Right renal cortex interstitium (tissue), 3 donors: ENCODE measurements around the gene TTC39C. TPM values are rescaled to one million over a fixed set of nuclear protein-coding genes. Genes with fewer than 3 reads are reported as not detected.

Experiments
- DNase-seq, 3 donors: peaks; one replicate each; pipeline ENCODE4 v3.0.0-alpha.2; 2013; ENCODE audit warnings: low read depth in 3 of 3, low spot score in 2 of 3
- polyA plus RNA-seq, 3 donors: library from polyadenylated mRNA; unstranded; fragments of 120-200 nt; gene quantifications; one replicate each; pipeline ENCODE4 v1.2.1, GENCODE V29; 2013; ENCODE audit not compliant: insufficient read length in 3 of 3

The TTC39C gene
- polyA plus RNA-seq, 3 donors: 6.9 to 9.3 (median 6.9) TPM

DNA sequence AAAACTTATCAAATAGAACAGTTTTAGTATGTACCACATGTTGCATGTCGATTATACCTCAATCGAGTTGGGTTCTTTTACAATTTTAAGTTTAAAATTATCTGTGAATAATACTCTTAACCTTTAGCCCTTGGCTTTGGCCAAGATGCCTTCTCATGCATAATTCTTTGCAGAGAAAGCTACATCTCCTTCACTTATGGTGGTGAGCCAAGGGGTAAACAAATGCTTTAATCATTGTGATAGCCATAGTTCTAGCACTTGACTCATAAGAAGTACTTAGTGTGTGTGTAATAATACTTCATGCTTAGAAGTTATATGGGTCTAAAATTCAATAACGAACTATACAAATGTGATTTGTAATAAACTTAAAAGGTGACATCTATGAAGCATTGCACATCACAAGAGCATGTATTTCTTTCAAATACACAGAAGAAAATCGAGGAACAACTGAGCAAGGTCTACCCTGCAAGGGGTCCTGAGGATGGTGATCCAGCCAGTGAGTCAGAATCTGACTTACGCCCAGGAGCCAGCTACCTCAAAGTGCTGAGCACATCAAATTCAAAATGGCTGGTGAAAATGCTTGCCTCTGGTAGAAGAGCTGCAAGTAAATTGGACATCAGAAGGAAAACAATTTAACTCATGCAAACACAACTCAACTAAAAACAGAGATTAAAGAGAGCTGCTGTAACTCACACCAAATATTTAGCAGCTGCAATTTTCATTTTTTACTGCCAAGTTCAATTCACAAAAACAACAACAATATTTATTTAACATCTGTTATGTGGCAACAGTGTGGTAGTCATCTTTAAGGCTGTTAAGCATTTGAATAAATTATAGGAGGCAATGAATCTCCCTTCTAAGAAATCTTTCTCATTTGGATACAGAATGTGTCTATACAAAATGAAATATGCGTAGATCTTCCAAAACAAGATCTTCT, 23.8 kb upstream of the TTC39C start:
- no peak for DNase-seq

DNA sequence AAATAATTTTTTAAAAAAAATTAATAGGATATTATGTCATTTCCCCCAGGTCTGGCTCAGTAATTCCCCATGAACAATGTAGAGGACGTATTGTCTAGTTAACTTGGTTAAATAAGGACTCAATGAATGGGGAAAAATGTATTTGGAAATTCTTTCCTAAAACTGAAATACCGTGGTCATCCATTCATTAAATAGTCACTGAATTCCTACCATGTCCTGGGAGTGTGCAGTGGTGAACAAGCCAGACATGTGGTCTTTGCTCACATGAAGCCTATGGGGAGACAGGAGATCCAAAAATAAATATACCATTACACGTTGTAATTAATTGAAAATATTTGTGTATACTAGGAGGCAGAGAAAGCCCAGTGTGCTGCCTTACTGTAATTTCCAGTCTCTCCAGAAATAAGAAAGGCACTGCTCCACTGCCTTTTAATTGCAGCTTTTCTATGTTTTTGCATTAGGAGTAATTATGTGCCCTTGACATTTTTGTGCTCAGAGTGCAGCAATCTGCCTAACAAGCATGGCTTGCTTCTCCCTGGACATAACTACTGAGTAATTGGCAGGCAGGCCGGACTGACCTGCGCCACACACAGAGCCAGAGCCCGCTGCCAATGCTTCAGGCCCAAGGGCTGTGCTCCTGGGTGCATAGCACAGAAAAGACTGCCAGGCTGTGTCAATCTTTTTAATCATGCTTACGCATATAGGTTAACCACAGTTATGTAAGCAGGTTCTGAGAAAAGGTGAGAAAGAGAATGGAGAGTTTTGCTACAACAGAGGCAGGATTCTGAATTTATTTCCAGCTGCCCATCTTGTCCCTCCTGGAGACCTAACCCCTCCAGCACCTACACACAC, 22.2 kb upstream of the TTC39C start:
- DNase-seq: no peak

DNA sequence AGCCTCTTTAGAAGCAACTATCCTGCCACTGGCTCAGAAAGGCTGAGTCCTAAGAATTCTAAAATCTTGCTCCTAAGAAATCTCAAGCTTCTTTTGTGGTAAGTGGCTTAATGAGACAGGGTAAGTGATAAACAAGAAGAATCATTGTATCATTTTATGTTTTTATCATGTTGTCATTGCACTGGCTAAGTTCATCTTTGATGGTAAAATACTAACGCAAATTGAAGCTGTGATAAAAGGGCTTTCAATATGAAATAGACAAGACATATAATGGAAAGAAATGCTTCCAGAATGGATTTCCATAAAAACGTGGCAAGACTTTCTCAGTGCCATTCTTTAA, 21.6 kb upstream of the TTC39C start:
- DNase-seq: no peak

GRCh38 chr18:23994361-23994902, 20.1 kb upstream of the TTC39C start:
- peak in 1 of 3 donors; percentile 36 for DNase-seq

- no peak for DNase-seq
Observed at GRCh38 chr18:23995180-23995579, 19.4 kb upstream of the TTC39C start.

DNA sequence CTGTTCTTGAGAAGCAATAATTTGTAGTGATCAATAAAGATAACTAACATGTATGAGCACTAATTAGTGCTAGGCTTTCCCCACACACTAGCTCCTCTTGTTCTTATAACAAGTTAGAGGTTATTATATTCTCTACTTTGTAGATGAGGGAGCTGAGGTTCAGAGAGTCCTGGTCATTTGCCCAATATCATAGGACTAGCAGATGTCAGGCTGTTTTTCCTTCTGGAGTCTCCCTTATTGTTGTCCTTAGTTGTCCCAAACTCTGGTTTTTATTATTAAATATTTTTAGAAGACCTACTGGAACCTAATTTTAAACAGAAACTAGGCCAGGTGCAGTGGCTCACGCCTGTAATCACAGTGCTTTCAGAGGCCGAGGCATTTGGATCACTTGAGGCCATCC, 16.5 kb upstream of the TTC39C start:
- DNase-seq: no peak

DNA sequence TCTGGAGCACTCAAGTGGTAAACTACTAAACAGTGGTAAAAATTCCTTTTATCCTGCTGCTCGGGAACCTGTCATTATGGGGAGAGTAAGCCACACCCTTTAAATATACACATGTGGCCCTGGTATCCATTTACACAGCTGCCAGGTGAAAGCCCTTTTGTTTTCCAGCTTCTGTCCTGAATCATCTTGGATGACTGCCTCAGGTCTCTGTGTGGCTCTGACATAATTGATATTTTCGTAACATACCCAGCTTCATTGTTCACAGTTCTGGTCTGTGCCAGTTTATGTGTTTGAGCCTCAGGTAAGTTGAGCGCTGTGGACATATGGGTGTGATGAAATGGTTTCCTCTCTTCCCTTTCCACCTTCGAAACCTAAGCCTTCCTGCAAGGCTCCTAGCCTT, 15.7 kb upstream of the TTC39C start:
- DNase-seq: no peak

- no peak for DNase-seq
Observed at GRCh38 chr18:24000613-24001490, 13.7 kb upstream of the TTC39C start.

DNA sequence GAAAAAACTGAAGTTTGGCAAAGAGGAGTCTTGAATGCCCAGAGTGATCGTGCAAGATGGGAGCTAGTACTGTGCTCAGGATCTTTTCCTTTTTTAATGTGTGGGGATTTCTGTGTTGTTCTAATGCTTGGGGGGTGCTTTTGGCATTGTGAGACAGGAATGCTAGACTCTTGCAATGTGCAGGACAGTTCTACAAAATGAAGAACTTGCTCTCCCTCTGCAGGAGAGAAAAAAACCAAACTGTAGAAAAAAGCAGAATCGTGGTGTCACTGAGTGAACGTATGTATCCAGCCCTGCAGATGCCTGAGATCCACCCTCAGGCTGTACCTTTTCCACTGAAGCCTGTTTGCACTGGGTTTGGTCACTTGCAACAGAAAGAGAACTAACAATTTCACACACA, 12.1 kb upstream of the TTC39C start:
- no peak for DNase-seq

- DNase-seq: no peak
Observed at GRCh38 chr18:24003288-24003687, 11.3 kb upstream of the TTC39C start.

DNA sequence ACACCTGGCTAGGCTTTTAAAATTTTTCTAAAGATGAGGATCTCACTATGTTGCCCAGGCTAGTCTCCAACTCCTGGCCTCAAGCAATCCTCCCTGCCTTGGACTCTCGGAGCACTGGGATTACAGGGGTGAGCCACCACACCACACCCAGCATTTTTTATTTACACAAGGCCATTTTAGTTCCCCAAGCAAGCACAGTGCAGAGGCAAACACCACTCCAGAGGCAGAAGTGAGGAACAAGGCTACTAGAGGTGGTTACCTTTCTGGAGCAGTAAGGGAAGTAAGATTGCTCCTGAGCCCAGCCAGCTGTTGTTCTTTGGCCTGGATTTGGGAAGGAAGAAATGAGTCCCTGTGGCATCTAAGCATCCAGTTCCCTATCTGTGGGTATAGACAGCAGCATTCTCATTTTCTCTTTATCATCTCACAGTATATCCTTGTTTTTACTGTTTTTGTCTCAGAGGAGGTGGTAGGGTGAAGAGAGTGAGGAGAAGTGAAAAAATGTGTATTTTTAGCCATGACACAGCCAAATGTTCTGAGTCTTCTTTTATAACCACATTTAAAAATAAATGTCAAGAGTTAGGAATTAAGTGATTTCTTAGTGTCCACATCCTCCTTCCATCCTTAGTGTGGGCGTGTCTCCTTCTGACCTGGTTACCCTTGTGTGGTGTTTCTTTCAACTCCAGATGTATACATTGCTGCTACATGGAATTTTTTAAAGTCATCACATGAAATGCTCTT, 10.5 kb upstream of the TTC39C start:
- no peak for DNase-seq

DNA sequence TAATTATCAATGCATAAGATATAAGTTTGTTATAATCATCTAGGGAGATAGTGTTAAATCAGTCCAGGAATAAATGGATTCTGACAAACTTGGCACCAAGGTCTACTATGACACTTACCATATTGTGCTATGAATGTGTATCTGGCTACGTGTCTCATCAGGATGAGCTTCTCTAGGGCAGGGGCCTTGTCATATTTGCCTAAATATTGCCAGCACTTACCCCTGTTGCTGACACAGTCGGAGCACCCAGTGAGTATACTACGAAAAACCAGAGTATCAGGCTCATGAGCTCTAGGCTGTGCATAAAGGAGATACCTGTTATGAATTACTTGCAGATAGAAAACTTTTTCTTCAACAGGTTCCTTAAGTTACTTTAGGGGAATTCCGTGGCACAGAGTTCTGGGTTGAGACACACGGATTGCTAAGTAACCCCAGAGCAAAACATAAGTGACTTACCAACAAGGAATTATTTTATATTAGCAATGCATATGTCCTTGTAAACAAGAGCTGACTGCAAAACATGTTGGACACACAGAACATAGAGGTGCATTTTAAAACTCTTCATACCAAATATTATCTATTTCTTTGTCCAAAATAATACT, 7.7 kb upstream of the TTC39C start:
- DNase-seq: no peak

GRCh38 chr18:24009246-24009645, 5.3 kb upstream of the TTC39C start:
- no peak for DNase-seq

- DNase-seq: no peak
Observed at GRCh38 chr18:24009651-24010333, 4.8 kb upstream of the TTC39C start.

GRCh38 chr18:24010673-24011072, 3.9 kb upstream of the TTC39C start:
- DNase-seq: no peak

DNA sequence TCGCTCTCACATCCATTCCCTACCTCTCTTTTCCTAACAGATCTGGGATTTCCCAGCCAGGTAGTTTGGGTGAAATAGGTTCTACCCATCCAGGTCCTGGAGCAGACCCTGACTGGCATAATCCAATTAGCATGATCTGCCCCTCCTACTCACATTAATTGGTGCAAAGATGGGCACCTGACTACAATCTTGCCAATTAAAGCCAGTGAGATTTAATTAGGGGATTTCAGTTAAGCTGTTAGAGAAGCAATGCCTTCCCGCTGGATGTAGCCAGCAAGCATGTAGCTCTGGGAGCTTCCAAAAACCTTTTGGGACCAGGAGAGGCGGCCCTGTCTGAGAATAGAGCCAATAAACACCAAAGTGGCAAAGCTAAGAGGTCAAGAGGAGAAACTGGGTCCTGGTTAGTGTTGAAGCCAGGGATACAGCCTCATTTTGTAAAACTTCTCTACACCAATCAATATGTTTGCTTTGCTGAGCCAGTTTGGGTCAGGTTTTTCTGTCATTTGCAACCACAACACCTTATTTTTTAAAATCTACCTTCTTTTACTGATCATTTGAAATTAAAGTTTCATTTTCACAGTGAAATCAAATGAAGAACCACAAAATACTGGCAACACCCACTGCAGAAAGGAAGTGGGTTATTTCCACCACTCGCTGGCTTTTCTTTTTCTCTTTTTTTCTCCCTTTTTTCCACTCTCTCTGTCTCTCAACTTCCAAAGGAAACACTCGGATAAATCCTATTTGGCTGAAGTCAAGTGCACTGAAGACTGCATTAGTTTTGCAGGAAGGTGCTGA, 3.2 kb upstream of the TTC39C start:
- no peak for DNase-seq

- no peak for DNase-seq
Observed at GRCh38 chr18:24013051-24013450, 1.5 kb upstream of the TTC39C start.

GRCh38 chr18:24014986-24015638, 558 bp downstream of the TTC39C start:
- DNase-seq: no peak
